ENCODE measurements around the gene RTN4R. TPM values are rescaled to one million over a fixed set of nuclear protein-coding genes. Genes with fewer than 3 reads are reported as not detected.

Gene RTN4R
- total and polyA plus RNA-seq, 5 donors from 2014 or later, result 1.2 to 3.3 (median 1.3) TPM

GRCh38 chr22:20245577-20246367 lies 22.3 kb downstream of the RTN4R start:
- Mint-ChIP-seq H3K4me1 (peaks cover 0 to 39% (median 20%) of the 10 kb centered on the region in 4 donors), H3K9me3 (no peaks in the 10 kb centered on the region), H3K27me3 (no peaks in the 10 kb centered on the region), H3K27ac (peak overlapping the region; percentile 87 to 95 (median 90)), H3K4me3 (peak overlapping the region in 3 of 4 donors; percentile 16 to 83 (median 50)), H3K36me3 (no peaks in the 10 kb centered on the region)
- no peak for ATAC-seq (ENCODE audit: low read depth in 2 of 2)
- Histone ChIP-seq H3K4me3 (ENCODE audit: low read depth, low read length) (no peak overlapping the region), H3K27me3 (ENCODE audit: control insufficient read depth, insufficient read depth, low read length) (no peaks in the 10 kb centered on the region), H3K27ac (ENCODE audit: insufficient read depth, low read length, poor library complexity, severe bottlenecking) (peak overlapping the region; percentile 69), H3K9me3 (ENCODE audit: control insufficient read depth in 2 of 2, low read length in 2 of 2) (no peaks in the 10 kb centered on the region), H3K36me3 (ENCODE audit: control insufficient read depth, insufficient read depth, low read length) (no peaks in the 10 kb centered on the region), H3K4me1 (ENCODE audit: control insufficient read depth, insufficient read depth, low read length, poor library complexity, severe bottlenecking) (peaks cover 43% of the 10 kb centered on the region)
- DNase-seq, result no peak

- Mint-ChIP-seq H3K4me1 (peaks cover 0 to 39% (median 20%) of the 10 kb centered on the region in 4 donors), H3K4me3 (peak overlapping the region in 3 of 4 donors; percentile 70 to 87 (median 79)), H3K27me3 (no peaks in the 10 kb centered on the region), H3K9me3 (no peaks in the 10 kb centered on the region), H3K36me3 (no peaks in the 10 kb centered on the region), H3K27ac (peak overlapping the region; percentile 87 to 99 (median 96))
- no peaks in the 10 kb centered on the region for H3K36me3 ChIP-seq (ENCODE audit: control insufficient read depth, insufficient read depth, low read length)
- H3K4me1 ChIP-seq (ENCODE audit: control insufficient read depth, insufficient read depth, low read length, poor library complexity, severe bottlenecking), result peaks cover 51% of the 10 kb centered on the region
- no peaks in the 10 kb centered on the region for H3K9me3 ChIP-seq (ENCODE audit: control insufficient read depth in 2 of 2, low read length in 2 of 2)
- peak; percentile 12 to 81 (median 54) for DNase-seq
- peak; percentile 58 to 68 for ATAC-seq (ENCODE audit: low read depth in 2 of 2)
- no peaks in the 10 kb centered on the region for H3K27me3 ChIP-seq (ENCODE audit: control insufficient read depth, insufficient read depth, low read length)
- H3K27ac ChIP-seq (ENCODE audit: insufficient read depth, low read length, poor library complexity, severe bottlenecking), result peak overlapping the region; percentile 69
- H3K4me3 ChIP-seq (ENCODE audit: low read depth, low read length), result no peak overlapping the region
Observed at GRCh38 chr22:20244691-20245576, 23.2 kb downstream of the RTN4R start.

- ATAC-seq (ENCODE audit: low read depth in 2 of 2) (no peak), DNase-seq (no peak)
- Mint-ChIP-seq H3K27me3 (no peaks in the 10 kb centered on the region), H3K9me3 (no peaks in the 10 kb centered on the region), H3K4me3 (peak overlapping the region in 3 of 4 donors; percentile 70 to 87 (median 79)), H3K4me1 (peaks cover 0 to 44% (median 20%) of the 10 kb centered on the region in 4 donors), H3K36me3 (no peaks in the 10 kb centered on the region), H3K27ac (peak overlapping the region; percentile 87 to 99 (median 96))
- Histone ChIP-seq H3K9me3 (ENCODE audit: control insufficient read depth in 2 of 2, low read length in 2 of 2) (no peaks in the 10 kb centered on the region), H3K4me3 (ENCODE audit: low read depth, low read length) (no peak overlapping the region), H3K27me3 (ENCODE audit: control insufficient read depth, insufficient read depth, low read length) (no peaks in the 10 kb centered on the region), H3K27ac (ENCODE audit: insufficient read depth, low read length, poor library complexity, severe bottlenecking) (peak overlapping the region; percentile 69), H3K4me1 (ENCODE audit: control insufficient read depth, insufficient read depth, low read length, poor library complexity, severe bottlenecking) (peaks cover 58% of the 10 kb centered on the region), H3K36me3 (ENCODE audit: control insufficient read depth, insufficient read depth, low read length) (no peaks in the 10 kb centered on the region)
Observed at GRCh38 chr22:20244250-20244648, 23.9 kb downstream of the RTN4R start.

GRCh38 chr22:20243537-20244249 lies 24.4 kb downstream of the RTN4R start:
- Histone ChIP-seq H3K4me1 (ENCODE audit: control insufficient read depth, insufficient read depth, low read length, poor library complexity, severe bottlenecking) (peaks cover 64% of the 10 kb centered on the region), H3K27me3 (ENCODE audit: control insufficient read depth, insufficient read depth, low read length) (no peaks in the 10 kb centered on the region), H3K36me3 (ENCODE audit: control insufficient read depth, insufficient read depth, low read length) (no peaks in the 10 kb centered on the region), H3K27ac (ENCODE audit: insufficient read depth, low read length, poor library complexity, severe bottlenecking) (peak overlapping the region; percentile 69), H3K4me3 (ENCODE audit: low read depth, low read length) (no peak overlapping the region), H3K9me3 (ENCODE audit: control insufficient read depth in 2 of 2, low read length in 2 of 2) (no peaks in the 10 kb centered on the region)
- Mint-ChIP-seq H3K4me3 (peak overlapping the region; percentile 67 to 79 (median 72)), H3K9me3 (no peaks in the 10 kb centered on the region), H3K36me3 (no peaks in the 10 kb centered on the region), H3K27me3 (no peaks in the 10 kb centered on the region), H3K4me1 (peaks cover 0 to 44% (median 20%) of the 10 kb centered on the region in 4 donors), H3K27ac (peak overlapping the region; percentile 86 to 97 (median 93))
- DNase-seq (peak; percentile 29 to 87 (median 36)), ATAC-seq (ENCODE audit: low read depth in 2 of 2) (peak; percentile 56 to 64)

GRCh38 chr22:20243176-20243536 lies 25.0 kb downstream of the RTN4R start:
- Mint-ChIP-seq H3K4me3 (peak overlapping the region in 3 of 4 donors; percentile 67 to 79 (median 69)), H3K4me1 (peaks cover 0 to 48% (median 20%) of the 10 kb centered on the region in 4 donors)

GRCh38 chr22:20242393-20243175 lies 25.5 kb downstream of the RTN4R start:
- Mint-ChIP-seq H3K27ac (peak overlapping the region; percentile 61 to 93 (median 86)), H3K4me1 (peaks cover 0 to 52% (median 20%) of the 10 kb centered on the region in 4 donors), H3K9me3 (no peaks in the 10 kb centered on the region), H3K4me3 (peak overlapping the region in 2 of 4 donors; percentile 29 to 54), H3K36me3 (no peaks in the 10 kb centered on the region), H3K27me3 (no peaks in the 10 kb centered on the region)
- H3K27ac ChIP-seq (ENCODE audit: insufficient read depth, low read length, poor library complexity, severe bottlenecking), result peak overlapping the region; percentile 69
- no peaks in the 10 kb centered on the region for H3K27me3 ChIP-seq (ENCODE audit: control insufficient read depth, insufficient read depth, low read length)
- no peak overlapping the region for H3K4me3 ChIP-seq (ENCODE audit: low read depth, low read length)
- no peaks in the 10 kb centered on the region for H3K36me3 ChIP-seq (ENCODE audit: control insufficient read depth, insufficient read depth, low read length)
- H3K4me1 ChIP-seq (ENCODE audit: control insufficient read depth, insufficient read depth, low read length, poor library complexity, severe bottlenecking), result peaks cover 75% of the 10 kb centered on the region
- ATAC-seq (ENCODE audit: low read depth in 2 of 2) (no peak), DNase-seq (peak in 1 of 3 donors; percentile 30)
- no peaks in the 10 kb centered on the region for H3K9me3 ChIP-seq (ENCODE audit: control insufficient read depth in 2 of 2, low read length in 2 of 2)

More at GRCh38 chr22:20243176-20243536, 25.0 kb downstream of the RTN4R start:
- Histone ChIP-seq H3K4me1 (ENCODE audit: control insufficient read depth, insufficient read depth, low read length, poor library complexity, severe bottlenecking) (peaks cover 69% of the 10 kb centered on the region), H3K27me3 (ENCODE audit: control insufficient read depth, insufficient read depth, low read length) (no peaks in the 10 kb centered on the region), H3K4me3 (ENCODE audit: low read depth, low read length) (no peak overlapping the region), H3K9me3 (ENCODE audit: control insufficient read depth in 2 of 2, low read length in 2 of 2) (no peaks in the 10 kb centered on the region), H3K27ac (ENCODE audit: insufficient read depth, low read length, poor library complexity, severe bottlenecking) (peak overlapping the region; percentile 69), H3K36me3 (ENCODE audit: control insufficient read depth, insufficient read depth, low read length) (no peaks in the 10 kb centered on the region)
- ATAC-seq (ENCODE audit: low read depth in 2 of 2) (no peak), DNase-seq (no peak)
- H3K27me3 Mint-ChIP-seq, result no peaks in the 10 kb centered on the region
- peak overlapping the region; percentile 86 to 97 (median 93) for H3K27ac Mint-ChIP-seq
- H3K9me3 Mint-ChIP-seq, result no peaks in the 10 kb centered on the region
- H3K36me3 Mint-ChIP-seq, result no peaks in the 10 kb centered on the region

Measured in CD4-positive, CD25-positive, alpha-beta regulatory T cell (primary cell).